ENCODE measurements around the gene MEGF11.

DNA sequence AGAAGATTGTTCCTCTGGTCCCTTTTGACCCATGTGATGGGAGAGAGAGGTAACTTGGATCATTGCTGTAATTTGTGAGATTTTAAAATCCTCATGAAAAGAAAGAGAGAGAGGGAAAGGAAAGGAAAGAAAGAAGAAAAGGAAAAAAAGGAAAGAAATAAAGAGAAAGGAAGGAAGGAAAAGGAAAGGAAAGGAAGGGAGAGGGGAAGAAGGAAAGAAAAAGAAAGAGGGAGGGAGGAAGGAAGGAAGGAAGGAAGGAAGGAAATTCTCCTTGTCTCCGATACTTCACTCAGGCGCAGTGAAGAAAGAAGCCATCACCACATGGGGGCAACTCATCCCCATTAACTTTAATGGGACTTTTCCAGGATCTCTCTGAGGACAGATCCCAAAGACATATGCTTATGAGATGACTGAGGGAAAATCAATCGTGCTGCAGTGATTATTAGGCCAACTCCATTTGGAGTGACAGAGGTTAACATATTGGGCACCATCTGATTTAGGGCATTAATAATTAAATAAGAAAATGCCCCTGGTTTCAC, 123.0 kb downstream of the MEGF11 start:
- TF ChIP-seq, protein P1, sequence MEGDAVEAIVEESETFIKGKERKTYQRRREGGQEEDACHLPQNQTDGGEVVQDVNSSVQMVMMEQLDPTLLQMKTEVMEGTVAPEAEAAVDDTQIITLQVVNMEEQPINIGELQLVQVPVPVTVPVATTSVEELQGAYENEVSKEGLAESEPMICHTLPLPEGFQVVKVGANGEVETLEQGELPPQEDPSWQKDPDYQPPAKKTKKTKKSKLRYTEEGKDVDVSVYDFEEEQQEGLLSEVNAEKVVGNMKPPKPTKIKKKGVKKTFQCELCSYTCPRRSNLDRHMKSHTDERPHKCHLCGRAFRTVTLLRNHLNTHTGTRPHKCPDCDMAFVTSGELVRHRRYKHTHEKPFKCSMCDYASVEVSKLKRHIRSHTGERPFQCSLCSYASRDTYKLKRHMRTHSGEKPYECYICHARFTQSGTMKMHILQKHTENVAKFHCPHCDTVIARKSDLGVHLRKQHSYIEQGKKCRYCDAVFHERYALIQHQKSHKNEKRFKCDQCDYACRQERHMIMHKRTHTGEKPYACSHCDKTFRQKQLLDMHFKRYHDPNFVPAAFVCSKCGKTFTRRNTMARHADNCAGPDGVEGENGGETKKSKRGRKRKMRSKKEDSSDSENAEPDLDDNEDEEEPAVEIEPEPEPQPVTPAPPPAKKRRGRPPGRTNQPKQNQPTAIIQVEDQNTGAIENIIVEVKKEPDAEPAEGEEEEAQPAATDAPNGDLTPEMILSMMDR (IDR thresholded peaks at IDR 0.05) = no peak
- TF ChIP-seq POLR2AphosphoS5 (IDR thresholded peaks at IDR 0.05; ENCODE audit: insufficient read depth in 1 of 2, low read depth in 1 of 2) (no peak), POLR2A (IDR thresholded peaks at IDR 0.05) (no peak)
